Stromal cell of bone marrow (primary cell): ENCODE data around the gene ZNF326.
"Not testable (repeated sequence)": the region's sequence is repeated elsewhere in the genome, so short reads cannot be mapped to it uniquely, and the experiment has no call there.

Source experiments
- DNase-seq: peaks from one replicate; pipeline ENCODE4 v3.0.0-alpha.2; 2012; ENCODE audit warnings: low read depth

Gene ZNF326

DNA sequence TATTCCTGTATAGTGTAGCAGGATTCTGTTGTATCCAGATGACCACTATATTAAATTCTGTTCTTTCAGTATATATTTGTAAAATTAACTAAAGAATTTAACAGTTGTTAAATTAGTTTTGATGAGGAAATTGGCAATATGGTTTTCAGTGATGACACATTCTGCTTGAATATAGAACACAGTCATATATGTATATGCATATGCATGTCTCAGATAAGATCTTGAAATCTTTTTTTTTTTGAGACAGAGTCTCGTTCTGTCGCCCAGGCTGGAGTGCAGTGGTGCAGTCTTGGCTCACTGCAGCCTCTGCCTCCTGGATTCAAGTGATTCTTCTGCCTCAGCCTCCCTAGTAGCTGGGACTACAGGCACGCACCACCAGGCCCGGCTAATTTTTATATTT, 2.2 kb downstream of the ZNF326 start:
- DNase-seq = not testable (repeated sequence)

GRCh38 chr1:89998306-89998705, 3.4 kb downstream of the ZNF326 start:
- peak; percentile 47 for DNase-seq

DNA sequence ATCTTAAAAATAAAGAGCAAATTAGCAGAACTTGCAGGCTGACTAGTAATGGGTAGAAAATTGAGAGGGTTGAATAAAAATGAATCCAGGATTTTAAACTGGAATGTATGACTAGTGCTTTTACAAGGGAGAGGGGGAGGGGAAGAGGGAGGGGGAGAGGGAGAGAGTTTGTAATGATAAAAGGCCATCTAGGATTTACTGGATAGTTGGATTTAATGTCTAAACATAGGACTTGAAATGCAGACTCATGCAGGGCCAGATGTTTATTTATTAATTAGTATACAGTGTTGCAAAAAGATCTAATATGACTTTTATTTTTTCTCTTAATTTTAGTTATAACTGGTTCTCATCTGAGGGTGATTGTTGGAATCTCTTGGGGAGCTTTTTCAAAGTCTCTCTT, 4.3 kb downstream of the ZNF326 start:
- DNase-seq = no peak

GRCh38 chr1:89999628-90000027, 4.7 kb downstream of the ZNF326 start:
- DNase-seq = no peak

GRCh38 chr1:90000934-90001676, 6.2 kb downstream of the ZNF326 start:
- no peak for DNase-seq

- no peak for DNase-seq
Observed at GRCh38 chr1:90007979-90008404, 13.1 kb downstream of the ZNF326 start.

DNA sequence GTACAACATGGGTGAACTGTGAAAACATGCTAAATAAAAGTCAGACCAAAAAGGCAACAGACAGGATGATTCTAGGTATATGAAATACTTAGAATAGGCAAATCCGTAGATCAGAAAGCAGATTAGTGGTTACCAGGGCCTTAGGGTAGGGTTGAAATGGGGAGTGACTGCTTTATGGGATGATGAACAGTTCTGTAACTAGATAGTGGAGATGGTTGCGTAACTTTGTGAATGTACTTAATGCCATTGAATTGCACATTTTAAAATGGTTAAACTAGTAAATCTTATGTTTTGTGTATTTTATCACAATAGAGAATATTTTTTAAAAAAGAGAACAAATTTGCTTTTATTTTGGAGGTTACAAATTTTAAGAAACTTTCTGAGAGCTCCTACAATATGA, 17.4 kb downstream of the ZNF326 start:
- DNase-seq = no peak

DNA sequence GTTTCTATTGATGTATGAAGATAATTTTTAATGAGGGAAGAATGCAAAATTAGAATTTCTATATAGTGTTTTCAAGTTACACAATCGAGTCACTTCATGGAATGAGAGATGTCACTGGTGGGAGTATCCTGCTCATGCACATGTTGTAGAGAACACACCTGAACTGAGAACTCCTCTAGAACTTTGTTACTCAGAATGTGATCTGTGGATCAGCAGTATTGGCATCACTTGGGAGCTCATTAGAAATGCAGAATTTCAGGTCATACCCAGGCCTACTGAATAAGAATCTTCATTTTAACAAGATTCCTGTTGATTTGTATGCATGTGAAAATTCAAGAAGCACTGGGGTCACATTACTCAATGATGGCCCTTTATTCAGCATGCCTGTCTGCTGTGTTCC, 28.8 kb downstream of the ZNF326 start:
- no peak for DNase-seq

GRCh38 chr1:90027281-90027680, 32.4 kb downstream of the ZNF326 start:
- DNase-seq = no peak

DNA sequence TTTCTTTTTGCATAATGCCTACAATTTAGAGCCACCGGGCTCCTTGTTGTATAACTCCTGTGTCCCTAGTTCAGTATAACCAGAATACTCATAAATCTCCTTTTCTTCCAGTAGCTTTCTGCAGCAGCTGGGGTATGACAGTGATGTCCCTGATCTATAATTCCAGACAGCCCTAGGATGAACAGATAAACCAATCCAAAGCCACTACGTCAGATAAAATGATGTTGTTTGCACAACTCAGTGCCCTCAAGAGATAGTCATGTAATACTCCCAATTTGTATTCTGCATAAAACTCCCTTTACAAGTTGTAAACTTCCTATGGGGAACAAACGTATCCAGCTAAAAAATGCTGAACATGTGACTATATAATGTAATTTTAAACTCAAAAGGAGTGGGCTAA, 44.7 kb downstream of the ZNF326 start:
- no peak for DNase-seq

GRCh38 chr1:90043586-90043985, 48.7 kb downstream of the ZNF326 start:
- no peak for DNase-seq

- no peak for DNase-seq
Observed at GRCh38 chr1:90044346-90044745, 49.4 kb downstream of the ZNF326 start.

- peak; percentile 3 for DNase-seq
Observed at GRCh38 chr1:90045853-90046563, 51.1 kb downstream of the ZNF326 start.

GRCh38 chr1:90046635-90047034, 51.7 kb downstream of the ZNF326 start:
- no peak for DNase-seq

GRCh38 chr1:90048043-90048442, 53.1 kb downstream of the ZNF326 start:
- no peak for DNase-seq

GRCh38 chr1:90062700-90063643, 68.1 kb downstream of the ZNF326 start:
- not testable (repeated sequence) for DNase-seq

- not testable (repeated sequence) for DNase-seq
Observed at GRCh38 chr1:90064109-90064508, 69.2 kb downstream of the ZNF326 start.

GRCh38 chr1:90067194-90067931, 72.5 kb downstream of the ZNF326 start:
- DNase-seq = no peak

- DNase-seq = no peak
Observed at GRCh38 chr1:90068611-90069280, 73.8 kb downstream of the ZNF326 start.

DNA sequence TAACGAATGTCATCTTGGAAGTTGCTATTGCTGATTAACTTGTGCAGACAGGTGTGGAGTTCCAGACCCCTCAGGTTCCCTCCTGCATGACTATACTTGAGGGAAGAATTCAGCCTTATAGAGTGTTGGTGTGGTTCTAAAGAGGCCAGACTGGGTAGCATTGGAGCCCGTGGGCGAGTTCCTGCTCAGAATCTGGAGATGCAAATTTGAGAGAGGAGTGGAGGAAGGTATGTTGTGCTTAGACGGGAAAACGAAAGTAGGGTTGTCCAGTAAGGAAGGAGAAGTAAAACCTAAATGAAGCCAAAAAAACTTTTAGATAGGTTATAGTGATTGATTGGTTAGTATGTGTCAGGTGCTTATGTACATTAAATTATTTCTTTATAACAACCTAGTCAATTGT, 79.2 kb downstream of the ZNF326 start:
- no peak for DNase-seq

- no peak for DNase-seq
Observed at GRCh38 chr1:90074566-90074965, 79.7 kb downstream of the ZNF326 start.
